T-helper 2 cell treated with Interferon-gamma antibody and Interleukin-4, amounts not matched to agents 5 μg/mL and 100 μg/mL, for 36 hours (primary cell): ENCODE measurements around the gene PHF20.
"Not testable (repeated sequence)": the region's sequence is repeated elsewhere in the genome, so short reads cannot be mapped to it uniquely, and the experiment has no call there.

ENCODE experiments used
- DNase-seq: peaks from one replicate; pipeline ENCODE4 v3.0.0; 2021; ENCODE audit warnings: low spot score
- H3K27ac Mint-ChIP-seq: one replicate; pipeline ENCODE4 v1.8.0; 2021; ENCODE audit warnings: mild to moderate bottlenecking, mixed read lengths
- H3K27me3 Mint-ChIP-seq: one replicate; pipeline ENCODE4 v1.8.0; 2021; ENCODE audit warnings: low read depth, mixed read lengths
- H3K36me3 Mint-ChIP-seq: one replicate; pipeline ENCODE4 v1.8.0; 2021; ENCODE audit warnings: low read depth, mixed read lengths
- H3K4me1 Mint-ChIP-seq: one replicate; pipeline ENCODE4 v1.8.0; 2021; ENCODE audit warnings: low read depth, mixed read lengths
- H3K4me3 Mint-ChIP-seq: one replicate; pipeline ENCODE4 v1.8.0; 2022; ENCODE audit warnings: mild to moderate bottlenecking, moderate library complexity, mixed read lengths
- H3K9me3 Mint-ChIP-seq: one replicate; pipeline ENCODE4 v1.8.0; 2021; ENCODE audit warnings: mixed read lengths

Gene PHF20

GRCh38 chr20:35854713-35855348, 83.0 kb downstream of the PHF20 start:
- no peaks in the 10 kb centered on the region for H3K27me3 Mint-ChIP-seq
- H3K36me3 Mint-ChIP-seq = peaks cover 28% of the 10 kb centered on the region
- H3K4me3 Mint-ChIP-seq = no peak overlapping the region
- no peak for DNase-seq
- no peak overlapping the region for H3K27ac Mint-ChIP-seq
- peaks cover 4% of the 10 kb centered on the region for H3K4me1 Mint-ChIP-seq
- no peaks in the 10 kb centered on the region for H3K9me3 Mint-ChIP-seq

- not testable (repeated sequence) for DNase-seq, H3K27me3 Mint-ChIP-seq, H3K4me3 Mint-ChIP-seq, H3K4me1 Mint-ChIP-seq, H3K27ac Mint-ChIP-seq, H3K9me3 Mint-ChIP-seq
- H3K36me3 Mint-ChIP-seq = peaks cover 27% of the 10 kb centered on the region
Observed at GRCh38 chr20:35855641-35856040, 83.8 kb downstream of the PHF20 start.

- no peak overlapping the region for H3K4me3 Mint-ChIP-seq
- DNase-seq = no peak
- peaks cover 4% of the 10 kb centered on the region for H3K4me1 Mint-ChIP-seq
- peaks cover 22% of the 10 kb centered on the region for H3K36me3 Mint-ChIP-seq
- H3K27me3 Mint-ChIP-seq = no peaks in the 10 kb centered on the region
- H3K9me3 Mint-ChIP-seq = no peaks in the 10 kb centered on the region
- H3K27ac Mint-ChIP-seq = no peak overlapping the region
Observed at GRCh38 chr20:35856866-35857265, 85.1 kb downstream of the PHF20 start.

- H3K9me3 Mint-ChIP-seq = no peaks in the 10 kb centered on the region
- peaks cover 15% of the 10 kb centered on the region for H3K36me3 Mint-ChIP-seq
- no peak overlapping the region for H3K27ac Mint-ChIP-seq
- no peaks in the 10 kb centered on the region for H3K4me1 Mint-ChIP-seq
- DNase-seq = no peak
- H3K27me3 Mint-ChIP-seq = no peaks in the 10 kb centered on the region
- no peak overlapping the region for H3K4me3 Mint-ChIP-seq
Observed at GRCh38 chr20:35866418-35867202, 94.8 kb downstream of the PHF20 start.

DNA sequence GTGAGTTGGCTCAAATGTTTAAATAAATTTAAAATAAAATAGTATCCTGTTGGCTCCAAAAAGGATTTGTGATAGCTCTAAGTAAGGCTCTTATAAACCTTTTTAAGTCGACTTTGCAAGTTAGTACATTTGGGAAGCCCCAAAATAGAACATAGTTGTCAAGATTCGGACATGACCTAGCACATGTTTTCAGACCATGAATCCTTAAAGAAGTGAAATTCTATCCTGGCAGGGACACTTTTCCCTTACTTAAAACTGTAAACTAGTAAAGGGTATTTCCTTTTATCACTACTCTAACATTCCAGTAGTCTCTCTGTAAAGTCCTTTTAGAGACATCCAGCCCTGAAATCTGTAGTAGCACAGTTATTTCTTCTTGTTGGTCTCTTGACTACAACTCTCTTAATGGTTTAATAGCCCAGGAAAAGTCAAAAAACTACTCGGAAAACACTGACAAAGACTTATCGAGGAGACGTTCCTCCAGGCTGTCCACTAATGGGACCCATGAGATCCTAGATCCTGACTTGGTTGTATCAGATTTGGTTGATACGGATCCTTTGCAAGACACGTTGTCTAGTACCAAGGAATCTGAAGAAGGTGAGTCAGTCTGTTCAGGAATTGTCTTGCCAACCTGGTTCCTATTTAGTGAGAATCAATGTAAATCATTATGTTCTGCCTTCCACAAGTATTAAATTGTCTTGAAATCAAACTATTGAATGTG, 98.9 kb downstream of the PHF20 start:
- Mint-ChIP-seq H3K27me3 (no peaks in the 10 kb centered on the region), H3K4me1 (peaks cover 4% of the 10 kb centered on the region), H3K9me3 (no peaks in the 10 kb centered on the region), H3K36me3 (peaks cover 24% of the 10 kb centered on the region), H3K27ac (no peak overlapping the region), H3K4me3 (no peak overlapping the region)
- DNase-seq = no peak

DNA sequence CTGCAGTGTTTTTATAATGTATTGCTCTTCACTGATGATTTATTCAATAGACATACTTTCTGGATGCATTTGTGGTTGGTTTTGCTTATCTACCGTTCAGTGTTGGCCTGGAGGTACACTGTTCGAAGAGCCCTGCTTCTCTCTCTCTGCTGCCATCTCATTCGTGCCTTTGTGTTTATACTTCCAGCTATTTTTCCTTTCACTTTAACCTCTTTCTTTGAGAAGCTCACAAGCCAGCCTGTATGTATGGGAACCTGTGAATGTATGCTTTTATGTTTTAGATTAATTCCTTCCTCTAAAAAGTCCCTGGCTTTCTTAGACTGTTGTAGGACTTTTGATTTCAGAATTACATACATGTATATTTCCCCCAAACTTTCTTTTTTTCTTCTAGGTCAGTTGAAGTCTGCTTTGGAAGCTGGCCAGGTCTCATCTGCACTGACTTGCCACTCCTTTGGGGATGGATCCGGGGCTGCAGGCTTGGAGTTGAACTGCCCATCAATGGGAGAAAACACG, 99.5 kb downstream of the PHF20 start:
- DNase-seq = no peak
- Mint-ChIP-seq H3K4me3 (no peak overlapping the region), H3K27me3 (no peaks in the 10 kb centered on the region), H3K27ac (no peak overlapping the region), H3K9me3 (no peaks in the 10 kb centered on the region), H3K36me3 (peaks cover 25% of the 10 kb centered on the region), H3K4me1 (peaks cover 4% of the 10 kb centered on the region)

GRCh38 chr20:35876033-35876320, 104.2 kb downstream of the PHF20 start:
- Mint-ChIP-seq H3K27me3 (no peaks in the 10 kb centered on the region), H3K27ac (no peak overlapping the region), H3K9me3 (no peaks in the 10 kb centered on the region), H3K4me3 (no peak overlapping the region), H3K36me3 (peaks cover 24% of the 10 kb centered on the region), H3K4me1 (peaks cover 10% of the 10 kb centered on the region)
- DNase-seq = no peak

DNA sequence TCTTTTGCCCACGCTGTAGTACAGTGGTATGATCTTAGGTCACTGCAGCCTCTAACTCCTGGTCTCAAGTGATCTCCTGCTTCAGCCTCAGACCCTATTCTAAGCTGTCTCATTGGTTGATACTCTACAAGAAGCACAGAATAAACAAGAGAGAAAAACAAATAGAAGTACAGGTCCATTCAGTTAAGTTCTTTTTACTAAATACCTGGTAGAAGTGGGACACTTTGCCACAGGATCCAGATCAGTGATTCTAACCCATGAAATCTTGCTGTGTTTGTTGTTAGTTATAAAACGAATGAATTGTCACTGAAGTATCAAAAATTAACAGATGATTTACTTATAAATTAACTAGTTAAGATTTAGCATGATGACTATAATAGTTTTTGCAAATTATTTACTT, 105.8 kb downstream of the PHF20 start:
- no peak for DNase-seq
- H3K4me3 Mint-ChIP-seq = no peak overlapping the region
- no peak overlapping the region for H3K27ac Mint-ChIP-seq
- H3K4me1 Mint-ChIP-seq = peaks cover 10% of the 10 kb centered on the region
- H3K9me3 Mint-ChIP-seq = no peaks in the 10 kb centered on the region
- H3K36me3 Mint-ChIP-seq = peaks cover 15% of the 10 kb centered on the region
- no peaks in the 10 kb centered on the region for H3K27me3 Mint-ChIP-seq

- Mint-ChIP-seq H3K4me3 (no peak overlapping the region), H3K4me1 (peaks cover 8% of the 10 kb centered on the region), H3K27me3 (no peaks in the 10 kb centered on the region), H3K27ac (no peak overlapping the region), H3K36me3 (peaks cover 12% of the 10 kb centered on the region), H3K9me3 (no peaks in the 10 kb centered on the region)
- DNase-seq = no peak
Observed at GRCh38 chr20:35878113-35878625, 106.4 kb downstream of the PHF20 start.

GRCh38 chr20:35881676-35882075, 109.9 kb downstream of the PHF20 start:
- no peak overlapping the region for H3K4me3 Mint-ChIP-seq
- H3K27ac Mint-ChIP-seq = no peak overlapping the region
- DNase-seq = no peak
- H3K27me3 Mint-ChIP-seq = no peaks in the 10 kb centered on the region
- H3K9me3 Mint-ChIP-seq = no peaks in the 10 kb centered on the region
- H3K4me1 Mint-ChIP-seq = peaks cover 9% of the 10 kb centered on the region
- peaks cover 4% of the 10 kb centered on the region for H3K36me3 Mint-ChIP-seq

DNA sequence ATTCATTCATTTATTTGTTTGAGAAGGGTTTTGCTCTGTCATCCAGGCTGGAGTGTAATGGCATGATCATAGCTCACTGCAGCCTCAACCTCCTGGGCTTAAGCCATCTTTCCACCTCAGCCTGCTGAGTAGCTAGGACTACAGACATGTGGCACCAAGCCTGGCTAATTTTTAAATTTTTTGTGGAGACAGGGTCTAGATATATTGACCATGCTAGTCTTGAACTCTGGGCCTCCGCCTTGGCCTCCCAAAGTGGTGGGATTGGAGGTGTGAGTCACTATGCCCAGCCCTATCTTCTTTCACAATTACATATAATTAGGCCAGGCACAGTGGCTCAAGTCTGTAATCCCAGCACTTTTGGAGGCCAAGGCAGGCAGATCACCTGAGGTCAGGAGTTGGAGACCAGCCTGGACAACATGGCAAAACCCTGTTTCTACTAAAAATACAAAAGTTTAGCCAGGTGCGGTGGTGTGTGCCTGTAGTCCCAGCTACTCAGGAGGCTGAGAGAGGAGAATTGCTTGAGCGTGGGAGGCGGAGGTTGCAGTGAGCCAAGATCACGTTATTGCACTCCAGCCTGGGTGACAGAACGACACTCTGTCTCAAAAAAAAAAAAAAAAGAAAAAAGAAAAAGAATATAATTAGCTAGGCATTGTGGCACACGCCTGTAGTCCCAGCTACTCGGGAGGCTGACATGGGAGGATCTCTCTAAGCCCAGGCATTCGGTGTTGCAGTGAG, 110.8 kb downstream of the PHF20 start:
- not testable (repeated sequence) for H3K4me1 Mint-ChIP-seq, DNase-seq, H3K9me3 Mint-ChIP-seq, H3K36me3 Mint-ChIP-seq, H3K4me3 Mint-ChIP-seq, H3K27me3 Mint-ChIP-seq, H3K27ac Mint-ChIP-seq

GRCh38 chr20:35883336-35883777, 111.5 kb downstream of the PHF20 start:
- Mint-ChIP-seq H3K4me3 (no peak overlapping the region), H3K36me3 (peaks cover under 1% of the 10 kb centered on the region), H3K4me1 (peaks cover 9% of the 10 kb centered on the region), H3K9me3 (no peaks in the 10 kb centered on the region), H3K27ac (no peak overlapping the region), H3K27me3 (no peaks in the 10 kb centered on the region)
- no peak for DNase-seq

GRCh38 chr20:35883778-35884540, 112.1 kb downstream of the PHF20 start:
- peak; percentile 33 for DNase-seq
- no peak overlapping the region for H3K4me3 Mint-ChIP-seq
- no peaks in the 10 kb centered on the region for H3K36me3 Mint-ChIP-seq
- peaks cover 9% of the 10 kb centered on the region for H3K4me1 Mint-ChIP-seq
- no peaks in the 10 kb centered on the region for H3K9me3 Mint-ChIP-seq
- no peaks in the 10 kb centered on the region for H3K27me3 Mint-ChIP-seq
- H3K27ac Mint-ChIP-seq = no peak overlapping the region
